Measurements from ENCODE around the gene VPS52. TPM values are rescaled to one million over a fixed set of nuclear protein-coding genes. Genes with fewer than 3 reads are reported as not detected.

VPS52 gene
- total and polyA plus RNA-seq, 9 of the 15 experiments (the other 6 are each of a cell fraction or from before 2014, with no cell fraction given), result 24.4 to 103 (median 40.2) TPM

GRCh38 chr6:33276864-33277662, 5.4 kb upstream of the VPS52 start, which contains the start of gene B3GALT4 (continued):
- no peak for TF ChIP-seq SMARCB1 (IDR thresholded peaks at IDR 0.05; ENCODE audit: insufficient read length, low read depth)
- 0 out of 2 replicates have a peak, but pooled peaks have one; percentile 76 for TF ChIP-seq ZNF717 (CRISPR knock-in tag; IDR thresholded peaks at IDR 0.05)
- TF ChIP-seq ZNF124 (CRISPR knock-in tag; IDR thresholded peaks at IDR 0.05), result no peak
- peak; percentile 73 for TF ChIP-seq SOX6 (IDR thresholded peaks at IDR 0.05)
- TF ChIP-seq ASH1L (IDR thresholded peaks at IDR 0.05; ENCODE audit: borderline replicate concordance, low read depth, partially characterized antibody), result no peak
- peak; percentile 88 for TF ChIP-seq ZNF830 (CRISPR knock-in tag; IDR thresholded peaks at IDR 0.05)
- TF ChIP-seq ZNF140 (CRISPR knock-in tag; IDR thresholded peaks at IDR 0.05), result no peak
- TF ChIP-seq NELFE (IDR thresholded peaks at IDR 0.05; ENCODE audit: insufficient read depth, insufficient read length), result no peak
- TF ChIP-seq SIX5 (IDR thresholded peaks at IDR 0.05; ENCODE audit: borderline replicate concordance in 1 of 2, insufficient read depth in 1 of 2, low read depth in 1 of 2, low read length in 2 of 2), result no peak
- no peak for TF ChIP-seq ZNF398 (CRISPR knock-in tag; IDR thresholded peaks at IDR 0.05)
- TF ChIP-seq CBX1 (IDR thresholded peaks at IDR 0.05; ENCODE audit: low read depth), result peak; percentile 79; the same call in 1 of the 2 replicates
- peak; percentile 49; the same call in 1 of the 2 replicates for TF ChIP-seq ZNF41 (CRISPR knock-in tag; conservative IDR thresholded peaks at IDR 0.05)
- no peak for TF ChIP-seq ZNF184 (CRISPR knock-in tag; IDR thresholded peaks at IDR 0.05)
- TF ChIP-seq EWSR1 (IDR thresholded peaks at IDR 0.05; ENCODE audit: borderline replicate concordance, low read depth, partially characterized antibody), result no peak
- no peak for TF ChIP-seq ZNF217 (CRISPR knock-in tag; IDR thresholded peaks at IDR 0.05)
- TF ChIP-seq NRF1 (conservative IDR thresholded peaks at IDR 0.05 in 1 of 2, IDR thresholded peaks at IDR 0.05 in 1 of 2), result peak; percentile 78 to 82
- TF ChIP-seq CSDE1 (IDR thresholded peaks at IDR 0.05), result no peak
- TF ChIP-seq MAZ (CRISPR knock-in tag; conservative IDR thresholded peaks at IDR 0.05 in 1 of 2, IDR thresholded peaks at IDR 0.05 in 1 of 2), result peak; percentile 93 to 97
- no peak for TF ChIP-seq DPF2 (IDR thresholded peaks at IDR 0.05)
- TF ChIP-seq TBL1XR1 (IDR thresholded peaks at IDR 0.05; ENCODE audit: low read length in 2 of 2), result peak; percentile 73 to 79; a peak in 3 of 4 replicates
- TF ChIP-seq MTA2 (IDR thresholded peaks at IDR 0.05; ENCODE audit: low read depth), result no peak
- no peak for TF ChIP-seq ZNF134 (CRISPR knock-in tag; conservative IDR thresholded peaks at IDR 0.05)
- TF ChIP-seq KDM2B (CRISPR knock-in tag; IDR thresholded peaks at IDR 0.05), result peak; percentile 30; the same call in 1 of the 2 replicates
- TF ChIP-seq PTBP1 (IDR thresholded peaks at IDR 0.05; ENCODE audit: low read depth, low read length), result peak; percentile 93
- TF ChIP-seq SIN3B (IDR thresholded peaks at IDR 0.05; ENCODE audit: low read depth), result peak; percentile 70
- TF ChIP-seq HNRNPUL1 (IDR thresholded peaks at IDR 0.05; ENCODE audit: low read length), result no peak
- no peak for TF ChIP-seq SNIP1 (IDR thresholded peaks at IDR 0.05; ENCODE audit: low read depth)
- no peak for TF ChIP-seq MXD1 (CRISPR knock-in tag; IDR thresholded peaks at IDR 0.05; ENCODE audit: borderline replicate concordance, poor library complexity, severe bottlenecking)
- peak; percentile 87; the same call in 1 of the 2 replicates for TF ChIP-seq ZNF695 (CRISPR knock-in tag; IDR thresholded peaks at IDR 0.05)
- 0 out of 2 replicates have a peak, but pooled peaks have one; percentile 42 for TF ChIP-seq ZNF561 (CRISPR knock-in tag; conservative IDR thresholded peaks at IDR 0.05)
